HCT116 (cell line): Measurements from ENCODE around the gene CXCR6. TPM values are rescaled to one million over a fixed set of nuclear protein-coding genes. Genes with fewer than 3 reads are reported as not detected.

Source experiments
- ATAC-seq: fragments of 200-7000 bp; cut with Tn5 transposase; 2 replicates; pipeline ENCODE4 v1.9.1; 2020; ENCODE audit warnings: mild to moderate bottlenecking, moderate library complexity
- BruUV-seq: library from RNA; stranded (reverse); fragments of 400-500 nt; replicated peaks from 2 replicates; lab custom pipeline; 2021; lab: Mats Ljungman, UMichigan
- CTCF ChIA-PET: fragments of 300-600 bp; sonication (Branson Sonifier 250); formaldehyde crosslinking; loops from one replicate; lab custom pipeline; 2021; ENCODE audit warnings: antibody characterized with exemption; lab: Charles Lee
- POLR2A ChIA-PET: fragments of 300-600, 350-600 bp; sonication (Branson Sonifier 250); formaldehyde crosslinking; loops from one replicate; lab custom pipeline; 2021; ENCODE audit warnings: antibody characterized with exemption; lab: Charles Lee
- RAD21 ChIA-PET, 2 experiments: fragments of 300-600 bp; sonication (Branson Sonifier 250); formaldehyde crosslinking; loops; one replicate each; lab custom pipeline; 2023; ENCODE audit warnings: low total read pairs in 2 of 2; ENCODE audit not compliant: uncharacterized antibody in 2 of 2, unreplicated experiment in 2 of 2, low non-redundant PET in 1 of 2; lab: Charles Lee
- DNase-seq: peaks from one replicate; pipeline ENCODE4 v3.0.0-alpha.2; 2010; ENCODE audit warnings: low read depth, low spot score
- H2AFZ ChIP-seq: fragments of 200-600 bp; shearing (Covaris generic), sonication (generic); 2 replicates; pipeline ENCODE4 v1.6.1; 2017; ENCODE audit warnings: low read depth, mixed run types, mixed read lengths, antibody characterized with exemption, low read length; ENCODE audit not compliant: poor library complexity, severe bottlenecking
- H3K27ac ChIP-seq: 2 replicates; pipeline ENCODE4 v1.5.1; 2012; ENCODE audit warnings: low read depth, low read length
- H3K27me3 ChIP-seq: fragments of 200-600 bp; sonication (generic); 2 replicates; pipeline ENCODE4 v1.6.1; 2016; ENCODE audit warnings: mixed run types, low read length, mixed read lengths; ENCODE audit not compliant: insufficient read depth
- H3K36me3 ChIP-seq, 2 experiments: fragments of 200-500 bp in 1 of 2; fragments of 200-600 bp in 1 of 2; sonication (Bioruptor generic) in 1 of 2; sonication (generic) in 1 of 2; 2 replicates each; pipeline versions ENCODE4 v1.5.1 to v1.6.1; 2014 to 2016; ENCODE audit warnings: low read length in 2 of 2, inconsistent platforms in 1 of 2, mixed read lengths in 1 of 2, mixed run types in 1 of 2; ENCODE audit not compliant: insufficient read depth in 2 of 2, control insufficient read depth in 1 of 2
- H3K4me1 ChIP-seq, 2 experiments: fragments of 200-600 bp in 1 of 2; sonication (generic) in 1 of 2; 2 replicates each; pipeline versions ENCODE4 v1.5.1 to v1.6.1; 2012 to 2017; ENCODE audit warnings: low read length in 2 of 2, inconsistent platforms in 1 of 2, mild to moderate bottlenecking in 1 of 2, mixed read lengths in 1 of 2, mixed run types in 1 of 2, moderate library complexity in 1 of 2; ENCODE audit not compliant: insufficient read depth in 2 of 2, control insufficient read depth in 1 of 2
- H3K4me2 ChIP-seq: fragments of 200-600 bp; sonication (generic); 2 replicates; pipeline ENCODE4 v1.6.1; 2017; ENCODE audit warnings: mixed run types, low read length, mixed read lengths
- H3K4me3 ChIP-seq, 2 experiments: fragments of 200-600 bp in 1 of 2; sonication (generic) in 1 of 2; replicated peaks in 1 of 2; 2 replicates each; pipeline ENCODE4 v1.5.1; 2011 to 2016; ENCODE audit warnings: low read length in 2 of 2, control low read depth in 1 of 2, low read depth in 1 of 2, mild to moderate bottlenecking in 1 of 2, mixed read lengths in 1 of 2, mixed run types in 1 of 2
- H3K79me2 ChIP-seq: fragments of 200-600 bp; sonication (generic); 2 replicates; pipeline ENCODE4 v1.6.1; 2017; ENCODE audit warnings: mild to moderate bottlenecking, mixed run types, low read length, moderate library complexity, mixed read lengths; ENCODE audit not compliant: insufficient read depth
- H3K9ac ChIP-seq: fragments of 200-600 bp; sonication (generic); 2 replicates; pipeline ENCODE4 v1.6.1; 2016; ENCODE audit warnings: low read length, mixed read lengths
- H3K9me2 ChIP-seq: fragments of 200-600 bp; sonication (generic), shearing (Covaris generic); 2 replicates; pipeline ENCODE4 v1.6.1; 2017; ENCODE audit warnings: mixed run types, mild to moderate bottlenecking, moderate library complexity; ENCODE audit not compliant: insufficient read depth
- H3K9me3 ChIP-seq, 2 experiments: fragments of 200-500 bp in 1 of 2; fragments of 200-600 bp in 1 of 2; sonication (Bioruptor generic) in 1 of 2; sonication (generic) in 1 of 2; 2 replicates each; pipeline ENCODE4 v1.6.1; 2014 to 2017; ENCODE audit warnings: low read length in 2 of 2, mixed read lengths in 2 of 2, inconsistent platforms in 1 of 2, low read depth in 1 of 2, mild to moderate bottlenecking in 1 of 2, mixed run types in 1 of 2, moderate library complexity in 1 of 2; ENCODE audit not compliant: control insufficient read depth in 1 of 2, insufficient read depth in 1 of 2
- H4K20me1 ChIP-seq: fragments of 200-600 bp; sonication (generic), shearing (Covaris generic); 2 replicates; pipeline ENCODE4 v1.6.1; 2017; ENCODE audit warnings: mixed run types, mild to moderate bottlenecking, moderate library complexity; ENCODE audit not compliant: insufficient read depth
- RAD21 ChIP-seq: IDR thresholded peaks from 2 replicates; pipeline ENCODE4 v1.6.1; 2012; ENCODE audit warnings: low read depth, mild to moderate bottlenecking
- ZBTB33 ChIP-seq: IDR thresholded peaks from 2 replicates; pipeline ENCODE4 v1.6.1; 2011; ENCODE audit warnings: mild to moderate bottlenecking, low read length, moderate library complexity; ENCODE audit not compliant: insufficient replicate concordance; ENCODE audit errors: extremely low read depth
- intact Hi-C: fragments of 100-400 bp; cut with micrococcal nuclease; formaldehyde crosslinking; loops from 2 replicates; pipeline ENCODE4 v1.10.0; 2022
- total RNA-seq: library from RNA; stranded (reverse); gene quantifications from one replicate; pipeline ENCODE4 v1.2.1, GENCODE V29; 2021; ENCODE audit not compliant: unreplicated experiment
- TF ChIP-seq, protein P1 (sequence below), 3 experiments: fragments of 200-600 bp in 1 of 3; sonication (generic) in 1 of 3; IDR thresholded peaks in 2 of 3; conservative IDR thresholded peaks in 1 of 3; 2 replicates each; pipeline ENCODE4 v1.5.1; 2012 to 2017; ENCODE audit warnings: low read depth in 2 of 3, low read length in 2 of 3, antibody characterized with exemption in 1 of 3, borderline replicate concordance in 1 of 3, control low read depth in 1 of 3, mild to moderate bottlenecking in 1 of 3, mixed read lengths in 1 of 3, mixed run types in 1 of 3, moderate library complexity in 1 of 3; ENCODE audit not compliant: insufficient read depth in 1 of 3

Gene CXCR6
- total RNA-seq, 1 experiment from 2014 or later, result not detected

DNA sequence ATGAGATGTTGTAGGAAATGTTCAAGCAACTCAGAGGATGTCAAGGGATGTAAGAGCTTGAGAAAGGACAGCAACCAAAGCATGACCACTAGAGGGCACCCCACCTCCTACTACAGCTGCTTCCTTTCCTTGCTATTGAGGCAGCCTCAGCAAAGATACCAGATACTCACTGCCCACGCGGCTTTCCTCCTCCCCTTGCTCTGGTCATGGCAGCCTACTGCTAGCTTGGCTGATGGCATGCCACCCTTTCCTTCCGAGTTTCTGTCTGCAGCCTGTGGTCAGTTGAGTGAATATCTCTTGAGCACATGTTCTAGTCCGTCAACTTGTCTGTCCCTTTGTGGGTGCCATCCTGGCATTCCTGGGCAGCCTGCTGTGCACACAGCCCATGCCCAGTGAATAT is 4.4 kb upstream of the CXCR6 start:
- Histone ChIP-seq H3K36me3 (peaks cover 8 to 10% of the 10 kb centered on the region in 2 experiments; a peak in 1 of 4 replicates), H3K4me2 (no peak overlapping the region), H3K4me3 (no peak overlapping the region), H3K9me2 (no peaks in the 10 kb centered on the region), H3K9ac (no peak overlapping the region), H3K27ac (no peak overlapping the region), H4K20me1 (no peaks in the 10 kb centered on the region), H2AFZ (no peak overlapping the region), H3K9me3 (no peaks in the 10 kb centered on the region), H3K27me3 (no peaks in the 10 kb centered on the region), H3K79me2 (no peaks in the 10 kb centered on the region), H3K4me1 (peaks cover 0 to 6% of the 10 kb centered on the region in 2 experiments; a peak in 1 of 4 replicates)
- RAD21 ChIA-PET, result interaction anchor here (0.6 to 1.7 kb wide), 7 partner anchors 137 to 440 kb away, joined by 3 to 5 read pairs (median 3); no protein-coding TSS in a partner anchor
- intact Hi-C loops, result loop anchor here (1.0 to 10.0 kb wide), 3 partner anchors 139 to 618 kb away; no protein-coding TSS in a partner anchor
- no peak for TF ChIP-seq ZBTB33
- TF ChIP-seq, protein P1, sequence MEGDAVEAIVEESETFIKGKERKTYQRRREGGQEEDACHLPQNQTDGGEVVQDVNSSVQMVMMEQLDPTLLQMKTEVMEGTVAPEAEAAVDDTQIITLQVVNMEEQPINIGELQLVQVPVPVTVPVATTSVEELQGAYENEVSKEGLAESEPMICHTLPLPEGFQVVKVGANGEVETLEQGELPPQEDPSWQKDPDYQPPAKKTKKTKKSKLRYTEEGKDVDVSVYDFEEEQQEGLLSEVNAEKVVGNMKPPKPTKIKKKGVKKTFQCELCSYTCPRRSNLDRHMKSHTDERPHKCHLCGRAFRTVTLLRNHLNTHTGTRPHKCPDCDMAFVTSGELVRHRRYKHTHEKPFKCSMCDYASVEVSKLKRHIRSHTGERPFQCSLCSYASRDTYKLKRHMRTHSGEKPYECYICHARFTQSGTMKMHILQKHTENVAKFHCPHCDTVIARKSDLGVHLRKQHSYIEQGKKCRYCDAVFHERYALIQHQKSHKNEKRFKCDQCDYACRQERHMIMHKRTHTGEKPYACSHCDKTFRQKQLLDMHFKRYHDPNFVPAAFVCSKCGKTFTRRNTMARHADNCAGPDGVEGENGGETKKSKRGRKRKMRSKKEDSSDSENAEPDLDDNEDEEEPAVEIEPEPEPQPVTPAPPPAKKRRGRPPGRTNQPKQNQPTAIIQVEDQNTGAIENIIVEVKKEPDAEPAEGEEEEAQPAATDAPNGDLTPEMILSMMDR (IDR thresholded peaks at IDR 0.05 in 2 of 3, conservative IDR thresholded peaks at IDR 0.05 in 1 of 3; ENCODE audit: borderline replicate concordance in 1 of 3, insufficient read depth in 1 of 3, low read depth in 2 of 3, low read length in 2 of 3), result peak; percentile 84 to 92 (median 91)
- TF ChIP-seq RAD21, result peak; percentile 82
- BruUV-seq, result no TSS peak
- CTCF ChIA-PET, result interaction anchor here (0.7 to 2.7 kb wide), 17 partner anchors 9 to 488 kb away, joined by 3 to 38 read pairs (median 4); partner anchors contain the start of gene CCR1
- ATAC-seq, result peak; percentile 92
- DNase-seq, result peak; percentile 69
- POLR2A ChIA-PET, result interaction anchor here (0.8 kb wide), 1 partner anchor 440 kb away, joined by 3 read pairs; no protein-coding TSS in a partner anchor
